Progenitor cell of endocrine pancreas (in vitro differentiated cells): ENCODE results near the gene ARHGEF1. TPM values are rescaled to one million over a fixed set of nuclear protein-coding genes. Genes with fewer than 3 reads are reported as not detected.

Experiments
- DNase-seq: peaks from one replicate; pipeline ENCODE4 v3.0.0; 2021; ENCODE audit warnings: low spot score; ENCODE audit not compliant: unreplicated experiment
- H3K27ac Mint-ChIP-seq: 2 replicates; pipeline ENCODE4 v1.8.0; 2021; ENCODE audit warnings: mild to moderate bottlenecking, moderate library complexity, mixed read lengths
- H3K27me3 Mint-ChIP-seq: 2 replicates; pipeline ENCODE4 v1.8.0; 2021; ENCODE audit warnings: mixed read lengths
- H3K36me3 Mint-ChIP-seq: 2 replicates; pipeline ENCODE4 v1.8.0; 2022; ENCODE audit warnings: mixed read lengths; ENCODE audit not compliant: insufficient read depth
- H3K4me1 Mint-ChIP-seq: 2 replicates; pipeline ENCODE4 v1.8.0; 2021; ENCODE audit warnings: low read depth, mixed read lengths
- H3K4me3 Mint-ChIP-seq: 2 replicates; pipeline ENCODE4 v1.8.0; 2021; ENCODE audit warnings: low read depth, mild to moderate bottlenecking, moderate library complexity, mixed read lengths
- H3K9me3 Mint-ChIP-seq: 2 replicates; pipeline ENCODE4 v1.8.0; 2021; ENCODE audit warnings: low read depth, mixed read lengths
- CTCF ChIP-seq: fragments of 200-600 bp; sonication (generic); IDR thresholded peaks from one replicate; pipeline ENCODE4 v1.5.0; 2021; ENCODE audit warnings: antibody characterized with exemption, mild to moderate bottlenecking; ENCODE audit not compliant: unreplicated experiment
- total RNA-seq: library from RNA; stranded (reverse); gene quantifications from 2 replicates; pipeline ENCODE4 v1.2.1, GENCODE V29; 2021

The ARHGEF1 gene
- total RNA-seq, 1 donor from 2014 or later = 112 TPM

- H3K27me3 Mint-ChIP-seq = peaks cover 42% of the 10 kb centered on the region
- H3K27ac Mint-ChIP-seq = no peak overlapping the region
- H3K36me3 Mint-ChIP-seq = no peaks in the 10 kb centered on the region
- H3K4me1 Mint-ChIP-seq = peaks cover 14% of the 10 kb centered on the region
- no peak for TF ChIP-seq CTCF
- H3K9me3 Mint-ChIP-seq = no peaks in the 10 kb centered on the region
- H3K4me3 Mint-ChIP-seq = peak overlapping the region; percentile 57
- no peak for DNase-seq
Observed at GRCh38 chr19:41927497-41928192, 44.7 kb downstream of the ARHGEF1 start.

GRCh38 chr19:41928221-41928683 is 45.3 kb downstream of the ARHGEF1 start, which contains the start of gene ERFL:
TSS of gene ERFL (minus strand) at chr19:41928449. CDS start at chr19:41912919, 15,530 bp downstream.
- Mint-ChIP-seq H3K27me3 (peaks cover 44% of the 10 kb centered on the region), H3K9me3 (no peaks in the 10 kb centered on the region), H3K36me3 (no peaks in the 10 kb centered on the region), H3K4me1 (peaks cover 18% of the 10 kb centered on the region), H3K27ac (peak within 1 kb of the TSS; percentile 9), H3K4me3 (peak within 1 kb of the TSS; percentile 63)
- no peak for DNase-seq
- no peak for TF ChIP-seq CTCF

GRCh38 chr19:41928754-41929535 is 46.0 kb downstream of the ARHGEF1 start:
- peak; percentile 15 for TF ChIP-seq CTCF
- Mint-ChIP-seq H3K4me3 (peak overlapping the region; percentile 63), H3K27me3 (peaks cover 49% of the 10 kb centered on the region), H3K36me3 (no peaks in the 10 kb centered on the region), H3K4me1 (peaks cover 19% of the 10 kb centered on the region), H3K9me3 (no peaks in the 10 kb centered on the region), H3K27ac (peak overlapping the region; percentile 9)
- DNase-seq = no peak

GRCh38 chr19:41929536-41930071 is 46.6 kb downstream of the ARHGEF1 start:
- Mint-ChIP-seq H3K4me3 (no peak overlapping the region), H3K27me3 (peaks cover 53% of the 10 kb centered on the region), H3K36me3 (no peaks in the 10 kb centered on the region), H3K27ac (no peak overlapping the region), H3K4me1 (peaks cover 19% of the 10 kb centered on the region), H3K9me3 (no peaks in the 10 kb centered on the region)
- TF ChIP-seq CTCF = peak; percentile 11
- DNase-seq = no peak

GRCh38 chr19:41930322-41930722 is 47.3 kb downstream of the ARHGEF1 start:
- peaks cover 60% of the 10 kb centered on the region for H3K27me3 Mint-ChIP-seq

More at GRCh38 chr19:41930322-41930722, 47.3 kb downstream of the ARHGEF1 start:
- H3K27ac Mint-ChIP-seq = no peak overlapping the region
- no peak for TF ChIP-seq CTCF
- H3K4me3 Mint-ChIP-seq = peak overlapping the region; percentile 24
- H3K36me3 Mint-ChIP-seq = no peaks in the 10 kb centered on the region
- no peak for DNase-seq
- peaks cover 21% of the 10 kb centered on the region for H3K4me1 Mint-ChIP-seq
- no peaks in the 10 kb centered on the region for H3K9me3 Mint-ChIP-seq
